Measurements from ENCODE around the gene ADD3. TPM values are rescaled to one million over a fixed set of nuclear protein-coding genes. Genes with fewer than 3 reads are reported as not detected.
"Not testable (repeated sequence)": the region's sequence is repeated elsewhere in the genome, so short reads cannot be mapped to it uniquely, and the experiment has no call there.

ADD3 gene
- polyA plus RNA-seq, 3 donors = 237 to 296 (median 280) TPM

- DNase-seq (ENCODE audit: extremely low read depth in 1 of 11, low read depth in 9 of 11, low spot score in 4 of 11) = no peak
These were observed 108.2 kb downstream of the ADD3 start for GRCh38 chr10:110115784-110116520.

- no peak for DNase-seq (ENCODE audit: extremely low read depth in 1 of 11, low read depth in 9 of 11, low spot score in 4 of 11)
These were observed 111.3 kb downstream of the ADD3 start for GRCh38 chr10:110118891-110119621.

- DNase-seq (ENCODE audit: extremely low read depth in 1 of 11, low read depth in 9 of 11, low spot score in 4 of 11) = no peak
These were observed 115.8 kb downstream of the ADD3 start for GRCh38 chr10:110123594-110123993.

- DNase-seq (ENCODE audit: extremely low read depth in 1 of 11, low read depth in 9 of 11, low spot score in 4 of 11) = no peak
These were observed 121.7 kb downstream of the ADD3 start for GRCh38 chr10:110129490-110129889.

GRCh38 chr10:110134917-110135316 is 127.1 kb downstream of the ADD3 start:
- DNase-seq (ENCODE audit: extremely low read depth in 1 of 11, low read depth in 9 of 11, low spot score in 4 of 11) = no peak

- DNase-seq (ENCODE audit: extremely low read depth in 1 of 11, low read depth in 9 of 11, low spot score in 4 of 11) = not testable (repeated sequence)
These were observed 128.1 kb downstream of the ADD3 start for GRCh38 chr10:110135836-110136235.

- DNase-seq (ENCODE audit: extremely low read depth in 1 of 11, low read depth in 9 of 11, low spot score in 4 of 11) = peak in 10 of 11 donors; percentile 41 to 67 (median 56)
These were observed 129.4 kb downstream of the ADD3 start for GRCh38 chr10:110137142-110137545.

GRCh38 chr10:110138197-110138812 is 130.5 kb downstream of the ADD3 start:
- DNase-seq (ENCODE audit: extremely low read depth in 1 of 11, low read depth in 9 of 11, low spot score in 4 of 11) = peak in 9 of 11 donors; percentile 26 to 78 (median 56)

GRCh38 chr10:110141185-110141584 is 133.4 kb downstream of the ADD3 start:
- DNase-seq (ENCODE audit: extremely low read depth in 1 of 11, low read depth in 9 of 11, low spot score in 4 of 11) = no peak

- DNase-seq (ENCODE audit: extremely low read depth in 1 of 11, low read depth in 9 of 11, low spot score in 4 of 11) = no peak
These were observed 134.3 kb downstream of the ADD3 start for GRCh38 chr10:110141871-110142635.

- no peak for DNase-seq (ENCODE audit: extremely low read depth in 1 of 11, low read depth in 9 of 11, low spot score in 4 of 11)
These were observed 135.2 kb downstream of the ADD3 start for GRCh38 chr10:110142965-110143364.

- DNase-seq (ENCODE audit: extremely low read depth in 1 of 11, low read depth in 9 of 11, low spot score in 4 of 11) = no peak
These were observed 136.7 kb downstream of the ADD3 start for GRCh38 chr10:110144507-110144906.

- no peak for DNase-seq (ENCODE audit: extremely low read depth in 1 of 11, low read depth in 9 of 11, low spot score in 4 of 11)
These were observed 140.2 kb downstream of the ADD3 start for GRCh38 chr10:110147961-110148360.

GRCh38 chr10:110149259-110149658 is 141.5 kb downstream of the ADD3 start:
- DNase-seq (ENCODE audit: extremely low read depth in 1 of 11, low read depth in 9 of 11, low spot score in 4 of 11) = no peak

GRCh38 chr10:110150046-110150445 is 142.3 kb downstream of the ADD3 start:
- no peak for DNase-seq (ENCODE audit: extremely low read depth in 1 of 11, low read depth in 9 of 11, low spot score in 4 of 11)

GRCh38 chr10:110150981-110151380 is 143.2 kb downstream of the ADD3 start:
- DNase-seq (ENCODE audit: extremely low read depth in 1 of 11, low read depth in 9 of 11, low spot score in 4 of 11) = no peak

- DNase-seq (ENCODE audit: extremely low read depth in 1 of 11, low read depth in 9 of 11, low spot score in 4 of 11) = peak in 3 of 11 donors; percentile 38 to 47 (median 46)
These were observed 143.7 kb downstream of the ADD3 start for GRCh38 chr10:110151467-110151866.

GRCh38 chr10:110151971-110152370 is 144.2 kb downstream of the ADD3 start:
- DNase-seq (ENCODE audit: extremely low read depth in 1 of 11, low read depth in 9 of 11, low spot score in 4 of 11) = no peak

GRCh38 chr10:110153396-110153795 is 145.6 kb downstream of the ADD3 start:
- no peak for DNase-seq (ENCODE audit: extremely low read depth in 1 of 11, low read depth in 9 of 11, low spot score in 4 of 11)

All from renal cortex interstitium (tissue), 11 donors.